HG02798 (cell line): ENCODE measurements around the gene GALNTL6.
A peak's percentile ranks its signal among the peaks of the same experiment; 100 is the strongest.

Experiments
- ATAC-seq: cut with Tn5 transposase; IDR thresholded peaks from one replicate; pipeline ENCODE4 v1.9.1; 2021; ENCODE audit warnings: mild to moderate bottlenecking; ENCODE audit not compliant: unreplicated experiment, poor library complexity

GALNTL6 gene

GRCh38 chr4:173057901-173058300 is 1244.7 kb downstream of the GALNTL6 start:
- ATAC-seq = no peak

- ATAC-seq = no peak
Measured at GRCh38 chr4:173061160-173061559, 1248.0 kb downstream of the GALNTL6 start.

GRCh38 chr4:173073939-173074500 is 1260.8 kb downstream of the GALNTL6 start:
- ATAC-seq = no peak

GRCh38 chr4:173074501-173074946 is 1261.3 kb downstream of the GALNTL6 start:
- ATAC-seq = no peak

- ATAC-seq = peak; percentile 54
Measured at GRCh38 chr4:173076903-173077634, 1263.9 kb downstream of the GALNTL6 start.

- ATAC-seq = no peak
Measured at GRCh38 chr4:173088144-173088543, 1274.9 kb downstream of the GALNTL6 start.
